Measurements from ENCODE around the gene ZNF443. TPM values are rescaled to one million over a fixed set of nuclear protein-coding genes. Genes with fewer than 3 reads are reported as not detected.
"Not testable (repeated sequence)": the region's sequence is repeated elsewhere in the genome, so short reads cannot be mapped to it uniquely, and the experiment has no call there.

ZNF443 gene
- total RNA-seq, 1 donor from 2014 or later: 1.6 TPM

DNA sequence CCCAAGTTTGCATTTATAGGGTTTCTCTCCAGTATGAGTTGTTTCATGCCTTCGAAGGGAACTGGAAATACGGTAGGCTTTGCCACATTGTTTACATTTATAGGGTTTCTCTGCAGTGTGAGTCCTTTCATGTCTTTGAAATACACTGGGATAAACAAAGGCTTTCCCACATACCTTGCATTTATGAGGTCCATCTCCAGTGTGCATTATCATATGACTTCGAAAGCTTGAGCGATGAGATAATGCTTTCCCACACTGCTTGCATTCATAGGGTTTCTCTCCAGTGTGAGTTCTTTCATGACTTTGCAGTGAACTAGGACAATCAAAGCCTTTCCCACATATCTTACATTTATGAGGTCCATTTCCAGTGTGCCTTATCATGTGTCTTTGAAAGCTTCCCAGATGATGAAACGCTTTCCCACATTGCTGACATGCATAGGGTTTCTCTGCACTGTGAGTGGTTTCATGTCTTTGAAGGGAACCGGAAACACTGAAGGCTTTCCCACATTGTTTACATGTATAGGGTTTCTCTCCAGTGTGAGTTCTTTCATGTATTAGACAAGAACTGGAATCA is 10.0 kb downstream of the ZNF443 start:
- ATAC-seq (ENCODE audit: poor library complexity); DNase-seq; intact Hi-C loops (cut with DNase I): not testable (repeated sequence)

DNA sequence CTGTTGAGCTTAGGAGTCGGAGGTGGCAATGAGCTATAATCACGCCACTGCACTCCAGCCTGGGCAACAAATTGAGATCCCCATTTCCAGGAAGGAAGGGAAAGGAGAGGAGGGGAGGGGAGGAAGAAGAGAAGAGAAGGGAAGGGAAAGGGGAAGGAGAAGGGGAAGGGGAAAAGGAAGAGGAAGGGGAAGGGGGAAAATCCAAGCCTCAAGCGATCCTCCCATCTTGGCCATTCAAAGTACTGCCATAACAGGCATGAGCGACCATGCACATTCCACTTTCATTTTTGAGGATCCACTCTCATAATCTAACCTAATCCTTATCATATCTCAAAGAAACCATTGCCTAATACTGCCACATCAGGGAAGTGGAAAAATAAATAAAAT is 14.9 kb downstream of the ZNF443 start:
- DNase-seq (no peak), ATAC-seq (ENCODE audit: poor library complexity) (no peak)
- intact Hi-C loops (cut with DNase I): no loop called here

DNA sequence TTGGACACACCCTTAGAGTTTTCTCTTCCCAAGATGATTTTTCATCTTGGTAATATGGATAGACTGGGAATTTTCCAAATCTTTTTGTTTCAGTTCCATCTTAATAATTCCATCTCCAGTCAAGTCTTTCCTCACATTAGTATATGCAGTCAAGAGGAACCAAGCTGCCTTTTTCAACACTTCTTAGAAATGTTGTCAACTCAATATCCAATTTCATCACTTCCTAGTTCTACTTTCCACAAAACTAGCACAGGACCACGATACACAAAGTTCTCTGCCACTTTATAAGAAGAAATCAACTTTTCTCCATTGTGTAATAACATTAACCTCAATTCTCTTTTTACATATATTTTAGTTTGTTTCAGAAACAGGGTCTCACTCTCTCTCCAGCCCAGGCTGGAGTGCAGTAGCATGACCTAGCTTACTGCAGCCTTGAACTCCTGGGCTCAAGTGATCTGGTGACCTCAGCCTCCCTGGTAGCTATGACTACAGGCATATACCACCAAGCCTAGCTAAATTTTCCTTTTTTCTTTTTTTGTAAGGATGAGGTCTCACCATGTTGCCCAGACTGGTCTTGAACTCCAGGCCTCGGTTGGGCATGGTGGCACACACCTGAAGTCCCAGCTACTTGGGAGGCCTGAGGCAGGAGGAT is 15.5 kb downstream of the ZNF443 start:
- DNase-seq (no peak), ATAC-seq (ENCODE audit: poor library complexity) (no peak)
- intact Hi-C loops (cut with DNase I): no loop called here

DNA sequence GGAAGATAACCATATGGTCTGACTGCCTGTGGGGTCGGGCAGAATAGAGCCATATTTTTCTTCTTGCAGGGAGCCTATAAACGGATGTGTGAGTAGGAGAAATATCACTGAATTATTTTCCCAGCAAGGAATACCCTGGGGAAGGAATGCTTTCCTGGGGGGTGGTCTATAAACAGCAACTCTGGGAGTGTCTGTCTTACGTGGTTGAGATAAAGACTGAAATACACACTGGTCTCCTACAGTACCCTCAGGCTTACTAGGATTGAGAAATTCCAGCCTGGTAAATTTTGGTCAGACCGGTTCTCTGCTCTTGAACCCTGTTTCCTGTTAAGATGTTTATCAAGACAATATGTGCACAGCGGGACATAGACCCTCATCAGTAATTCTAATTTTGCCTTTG is 23.5 kb downstream of the ZNF443 start:
- intact Hi-C loops (cut with DNase I); ATAC-seq (ENCODE audit: poor library complexity); DNase-seq: not testable (repeated sequence)

- no peak for ATAC-seq (ENCODE audit: poor library complexity)
- intact Hi-C loops (cut with DNase I): no loop called here
These were observed 28.9 kb downstream of the ZNF443 start for GRCh38 chr19:12411893-12412292.

DNA sequence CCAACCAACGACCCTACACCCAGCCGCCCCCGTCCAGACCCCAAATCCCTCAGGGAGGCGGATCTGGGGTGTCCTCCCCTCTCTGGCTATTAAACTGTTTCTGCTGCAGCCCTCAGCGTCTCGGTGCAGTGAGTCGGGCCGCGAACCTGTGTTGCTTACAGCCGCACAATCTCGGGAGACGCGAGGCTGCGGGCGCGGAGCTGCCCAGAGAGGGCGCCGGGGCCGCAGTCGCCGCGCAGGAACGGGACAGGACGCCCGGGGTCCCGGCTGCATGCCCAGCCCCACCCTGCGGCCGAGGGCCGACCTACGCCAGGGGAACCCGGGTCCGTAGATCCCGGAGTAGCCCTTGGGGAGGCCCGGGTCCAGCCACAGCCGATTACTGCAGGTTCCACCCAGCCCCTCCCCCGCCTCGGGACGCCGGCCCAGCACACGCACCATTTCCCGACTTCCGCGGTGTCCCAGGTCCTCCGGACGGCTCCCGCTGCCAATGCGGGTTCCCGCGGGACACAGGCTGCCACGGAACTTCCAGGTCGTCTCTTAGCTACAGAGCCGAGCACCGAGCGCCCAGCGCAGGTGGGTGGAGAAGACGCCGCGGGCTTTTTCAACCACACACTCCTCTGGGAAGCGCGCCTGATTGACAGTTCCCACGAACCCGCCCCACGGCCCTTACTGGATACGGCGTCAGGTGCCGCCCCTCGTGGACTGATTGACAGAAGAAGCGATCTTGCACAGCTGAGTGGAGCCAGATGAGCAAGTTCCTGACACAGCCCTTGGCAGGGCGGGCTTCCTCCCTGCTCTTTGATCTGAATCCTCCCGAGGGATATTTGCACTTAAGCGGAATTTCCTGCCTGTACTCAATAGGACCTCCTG is 40.0 kb downstream of the ZNF443 start, which contains the start of gene ZNF799:
ZNF799 (minus strand) TSS at position 639 of the 870 bp plus-strand sequence; CDS start at position 438, 201 bp downstream.
- intact Hi-C loops (cut with DNase I): no loop called here
- DNase-seq: peak; percentile 99
- ATAC-seq (ENCODE audit: poor library complexity): peak; percentile 99

More at GRCh38 chr19:12411893-12412292, 28.9 kb downstream of the ZNF443 start:
- DNase-seq: no peak

DNA sequence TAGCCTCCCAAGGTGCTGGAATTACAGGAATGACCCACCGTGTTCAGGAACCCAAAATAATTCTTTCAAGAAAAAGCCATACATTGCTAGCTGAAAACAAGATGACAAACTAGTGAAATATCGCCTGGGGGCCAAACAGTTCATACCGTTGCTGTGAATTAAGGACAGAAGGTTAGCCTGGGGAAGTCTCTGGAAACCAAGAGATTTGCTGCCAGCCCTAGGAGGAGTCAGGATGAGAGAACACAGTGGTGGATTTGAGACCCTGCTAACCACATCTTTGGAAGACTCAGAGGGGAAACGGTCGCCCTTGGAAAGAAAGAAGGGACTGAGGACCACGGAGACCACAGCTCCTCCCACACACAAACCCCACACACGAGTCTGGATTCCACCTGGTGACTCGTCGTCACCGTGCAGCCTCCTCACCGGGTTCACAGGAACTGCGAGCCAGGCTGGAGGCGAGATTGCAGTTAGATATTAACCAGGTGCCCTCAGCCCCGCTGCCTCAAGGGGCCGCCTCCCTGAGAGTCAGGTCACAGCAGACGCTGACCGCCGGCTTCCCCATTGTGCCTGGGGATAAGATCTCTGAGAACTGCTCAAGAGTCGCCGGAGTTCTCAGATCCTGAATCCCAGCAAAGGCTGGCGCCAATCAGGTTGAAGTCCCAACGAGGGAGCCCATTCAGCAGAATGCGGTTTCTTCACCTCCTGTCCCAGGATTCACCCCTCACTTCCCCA is 40.8 kb downstream of the ZNF443 start:
- intact Hi-C loops (cut with DNase I): not testable (repeated sequence)
- DNase-seq (peak; percentile 44), ATAC-seq (ENCODE audit: poor library complexity) (peak; percentile 28)

DNA sequence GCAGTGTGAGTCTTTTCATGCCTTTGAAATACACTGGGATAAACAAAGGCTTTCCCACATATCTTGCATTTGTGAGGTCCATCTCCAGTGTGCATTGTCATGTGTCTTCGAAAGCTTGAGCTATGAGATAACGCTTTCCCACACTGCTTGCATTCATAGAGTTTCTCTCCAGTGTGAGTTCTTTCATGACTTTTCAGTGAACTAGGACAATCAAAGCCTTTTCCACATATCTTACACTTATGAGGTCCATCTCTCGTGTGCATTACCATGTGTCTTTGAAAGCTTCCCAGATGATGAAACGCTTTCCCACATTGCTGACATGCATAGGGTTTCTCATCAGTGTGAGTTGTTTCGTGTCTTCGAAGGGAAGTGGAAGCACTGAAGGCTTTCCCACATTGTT is 49.7 kb downstream of the ZNF443 start:
- DNase-seq; intact Hi-C loops (cut with DNase I); ATAC-seq (ENCODE audit: poor library complexity): not testable (repeated sequence)

- ATAC-seq (ENCODE audit: poor library complexity); intact Hi-C loops (cut with DNase I); DNase-seq: not testable (repeated sequence)
These were observed 54.5 kb downstream of the ZNF443 start for GRCh38 chr19:12386365-12386764.

GRCh38 chr19:12380444-12380737 is 60.4 kb downstream of the ZNF443 start:
- intact Hi-C loops (cut with DNase I): no loop called here
- no peak for ATAC-seq (ENCODE audit: poor library complexity)
- no peak for DNase-seq

DNA sequence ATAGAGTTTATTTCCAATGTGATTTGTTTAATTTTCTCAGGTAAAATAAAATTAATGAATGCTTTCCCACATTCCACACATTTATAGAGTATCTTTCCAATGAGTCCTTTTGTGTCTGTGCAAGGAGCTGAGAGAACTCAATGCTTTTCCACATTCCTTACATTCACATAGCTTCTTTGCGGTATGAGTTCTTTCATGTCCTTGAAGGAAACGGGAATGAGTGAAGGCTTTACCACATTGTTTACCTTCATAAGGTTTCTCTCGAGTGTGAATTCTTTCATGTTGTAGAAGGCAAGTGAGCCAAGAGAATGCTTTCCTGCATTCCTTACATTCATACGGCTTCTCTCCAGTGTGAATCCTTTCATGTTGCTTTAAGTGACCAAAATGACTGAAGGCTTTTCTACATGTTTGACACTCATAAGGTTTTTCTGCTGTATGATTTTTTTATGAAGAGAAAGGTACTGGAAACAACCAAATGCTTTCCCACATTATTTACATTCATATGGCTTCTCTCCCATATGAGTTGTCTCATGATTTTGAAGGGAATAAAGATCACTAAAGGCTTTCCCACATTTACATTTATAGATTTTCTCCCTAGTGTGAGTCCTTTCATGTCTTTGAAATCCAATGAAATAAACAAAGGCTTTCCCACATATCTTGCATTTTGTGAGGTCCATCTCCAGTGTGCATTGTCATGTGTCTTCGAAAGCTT is 60.9 kb downstream of the ZNF443 start:
- intact Hi-C loops (cut with DNase I): no loop called here
- DNase-seq: no peak
- ATAC-seq (ENCODE audit: poor library complexity): no peak

Other genes starting within 250 kb of the ZNF443 start
- 8.6 TPM for gene ZNF44, start 146.1 kb downstream of the ZNF443 start, total RNA-seq
- 4.2 TPM for gene ZNF563, start 107.4 kb downstream of the ZNF443 start, total RNA-seq
- 2.3 TPM for gene ZNF442, start 75.3 kb downstream of the ZNF443 start, total RNA-seq
- 2.3 TPM for gene ZNF799, start 39.8 kb downstream of the ZNF443 start, total RNA-seq
- gene ZNF709, start 43.8 kb upstream of the ZNF443 start, total RNA-seq: 1.4 TPM
- 9.9 TPM for gene ZNF564, start 110.5 kb upstream of the ZNF443 start, total RNA-seq
- gene ZNF490, start 169.8 kb upstream of the ZNF443 start, total RNA-seq: 3.9 TPM
- gene ZNF791, start 169.9 kb upstream of the ZNF443 start, total RNA-seq: 14.5 TPM
- gene MAN2B1, start 225.7 kb upstream of the ZNF443 start, total RNA-seq: 33.2 TPM
- gene WDR83, start 225.8 kb upstream of the ZNF443 start, total RNA-seq: 6.5 TPM
- 42.9 TPM for gene DHPS, start 240.9 kb upstream of the ZNF443 start, total RNA-seq
- gene GNG14, start 247.0 kb upstream of the ZNF443 start, total RNA-seq: not detected

Data from Right ventricle myocardium superior (tissue), 1 donor.